Measurements from ENCODE around the gene MAGEA2B.
"Not testable (repeated sequence)": the region's sequence is repeated elsewhere in the genome, so short reads cannot be mapped to it uniquely, and the experiment has no call there.

Gene MAGEA2B

GRCh38 chrX:152759544-152759943 lies 45.1 kb downstream of the MAGEA2B start:
- not testable (repeated sequence) for DNase-seq

- not testable (repeated sequence) for DNase-seq
Measured at GRCh38 chrX:152761582-152761981, 47.2 kb downstream of the MAGEA2B start.

- not testable (repeated sequence) for DNase-seq
Measured at GRCh38 chrX:152766562-152766961, 52.1 kb downstream of the MAGEA2B start.

Data from GOT3 (cell line).